ENCODE results near the gene SHMT2.
A peak's percentile ranks its signal among the peaks of the same experiment; 100 is the strongest.

The SHMT2 gene

DNA sequence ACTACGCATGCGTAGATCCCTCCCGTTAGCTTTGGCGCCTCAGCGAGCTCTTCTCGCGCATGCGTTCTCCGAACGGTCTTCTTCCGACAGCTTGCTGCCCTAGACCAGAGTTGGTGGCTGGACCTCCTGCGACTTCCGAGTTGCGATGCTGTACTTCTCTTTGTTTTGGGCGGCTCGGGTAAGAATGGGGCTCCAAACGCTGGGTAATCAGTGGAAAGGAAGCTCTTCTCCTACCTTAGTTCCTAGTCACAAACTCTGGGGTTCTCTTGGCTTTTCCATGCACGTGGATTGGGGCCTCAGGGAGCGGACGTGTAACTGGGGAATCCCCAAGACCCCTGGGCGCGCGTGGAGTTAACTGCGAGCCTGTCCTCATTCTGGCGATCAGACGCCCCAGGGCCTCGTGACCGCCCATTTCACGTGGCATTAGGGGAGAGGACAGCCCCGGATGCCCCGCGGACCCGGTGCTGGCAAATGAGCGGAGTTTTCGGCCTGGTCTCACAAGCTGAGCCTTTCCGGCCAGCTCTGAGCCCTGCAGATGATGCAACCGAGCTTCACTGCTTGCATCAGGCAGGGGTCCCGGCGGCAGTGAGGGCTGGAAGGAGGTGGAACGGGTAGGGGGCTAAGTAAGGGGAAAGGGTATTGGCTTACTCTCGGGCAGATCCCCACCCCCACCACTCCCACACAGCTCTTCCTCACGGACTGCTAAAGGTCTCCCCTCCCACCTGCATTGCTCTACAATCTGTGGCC, at the start of gene SHMT2:
Gene SHMT2 (plus strand): TSS at position 78 of the 747 bp plus-strand sequence. CDS start 68 bp downstream, at position 146.
- peak; percentile 96 for DNase-seq

DNA sequence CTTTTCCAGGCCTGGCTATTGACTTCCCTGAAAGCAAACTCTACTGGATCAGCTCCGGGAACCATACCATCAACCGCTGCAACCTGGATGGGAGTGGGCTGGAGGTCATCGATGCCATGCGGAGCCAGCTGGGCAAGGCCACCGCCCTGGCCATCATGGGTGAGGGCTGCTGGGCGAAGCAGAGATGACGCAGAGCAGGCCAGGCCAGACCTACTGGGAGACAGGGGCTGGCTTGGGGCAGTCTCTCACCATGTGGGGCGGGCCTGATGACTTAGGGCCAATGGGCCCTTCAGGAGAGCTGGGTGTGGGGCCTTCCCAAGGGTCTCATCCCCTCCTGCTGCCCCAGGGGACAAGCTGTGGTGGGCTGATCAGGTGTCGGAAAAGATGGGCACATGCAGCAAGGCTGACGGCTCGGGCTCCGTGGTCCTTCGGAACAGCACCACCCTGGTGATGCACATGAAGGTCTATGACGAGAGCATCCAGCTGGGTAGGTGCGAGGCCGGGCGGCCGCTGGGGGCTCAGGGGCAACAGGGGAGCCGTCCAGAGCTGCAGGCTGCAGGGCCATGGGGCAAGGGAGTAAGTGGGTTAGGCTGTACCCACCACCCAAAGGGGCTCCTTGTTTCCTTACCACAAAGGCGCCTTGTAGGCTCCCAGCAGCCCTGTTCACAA, 49.1 kb upstream of the SHMT2 start:
- DNase-seq: no peak

DNA sequence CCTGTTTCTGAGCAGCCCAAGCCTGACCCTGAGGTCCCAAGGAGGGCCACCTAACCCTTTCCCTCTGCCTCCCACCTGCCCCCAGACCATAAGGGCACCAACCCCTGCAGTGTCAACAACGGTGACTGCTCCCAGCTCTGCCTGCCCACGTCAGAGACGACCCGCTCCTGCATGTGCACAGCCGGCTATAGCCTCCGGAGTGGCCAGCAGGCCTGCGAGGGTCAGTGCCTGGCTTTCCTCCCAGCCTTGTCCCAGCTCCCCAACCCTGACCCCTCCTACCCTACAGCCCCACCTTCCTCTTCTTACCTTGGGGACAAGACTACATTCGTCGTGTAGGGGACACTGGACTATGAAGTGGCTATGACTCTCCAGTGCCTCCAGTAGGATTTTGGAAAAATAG, 48.4 kb upstream of the SHMT2 start:
- DNase-seq: no peak

DNA sequence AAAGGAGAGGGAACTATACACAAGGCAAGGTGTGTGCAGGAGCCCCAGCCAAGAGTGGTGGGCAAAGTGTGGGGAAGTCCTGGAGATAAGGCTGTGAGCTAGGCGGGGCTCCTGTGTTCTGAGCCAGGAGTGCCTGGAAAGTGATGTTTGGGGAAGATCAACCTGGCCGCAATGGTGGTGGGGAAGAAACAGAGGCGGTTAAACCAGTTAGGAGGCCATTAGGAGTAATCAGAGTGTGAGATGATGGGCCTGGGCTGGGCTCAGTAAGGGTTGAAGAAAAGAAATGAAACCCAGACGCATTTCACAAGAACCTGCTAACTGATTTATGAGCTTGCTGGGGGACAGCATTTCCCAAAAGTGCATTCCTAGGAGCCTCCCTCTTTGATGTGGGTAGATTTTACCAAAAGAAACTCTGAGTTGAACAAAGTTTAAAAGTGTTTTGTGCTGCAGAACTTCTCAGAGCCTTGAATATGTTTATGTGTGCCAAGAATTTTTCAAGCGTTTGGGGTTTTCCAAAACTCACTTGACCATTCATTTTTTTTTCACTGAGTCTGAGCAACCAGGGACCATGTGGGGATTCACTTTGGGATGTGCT, 47.9 kb upstream of the SHMT2 start:
- no peak for DNase-seq

DNA sequence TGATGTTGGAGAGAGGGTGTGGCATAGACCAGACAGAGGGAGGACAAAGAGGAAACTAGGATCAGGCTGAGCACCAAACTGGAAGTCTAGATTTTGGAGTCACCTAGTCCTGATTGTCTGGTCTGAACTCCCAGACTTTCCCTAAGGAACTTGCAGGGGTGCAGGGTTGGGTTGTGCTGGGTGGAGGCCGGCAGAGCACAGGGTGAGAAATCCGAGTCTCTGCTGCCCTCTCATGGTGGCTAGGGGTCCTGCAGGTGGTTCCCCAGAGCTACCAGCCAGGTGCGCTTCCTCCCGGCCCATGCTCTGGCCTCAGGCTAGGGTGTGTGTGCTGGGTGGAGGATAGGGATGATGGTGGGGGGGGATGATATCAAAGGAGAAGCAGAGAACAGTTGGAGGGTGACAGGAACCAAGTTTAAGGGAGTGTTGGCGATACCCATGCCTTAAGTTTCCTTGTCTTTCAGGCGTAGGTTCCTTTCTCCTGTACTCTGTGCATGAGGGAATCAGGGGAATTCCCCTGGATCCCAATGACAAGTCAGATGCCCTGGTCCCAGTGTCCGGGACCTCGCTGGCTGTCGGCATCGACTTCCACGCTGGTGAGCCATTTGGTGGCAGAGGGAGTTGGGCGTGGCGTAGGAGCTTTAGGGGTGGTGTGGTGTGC, 46.5 kb upstream of the SHMT2 start:
- peak; percentile 88 for DNase-seq

DNA sequence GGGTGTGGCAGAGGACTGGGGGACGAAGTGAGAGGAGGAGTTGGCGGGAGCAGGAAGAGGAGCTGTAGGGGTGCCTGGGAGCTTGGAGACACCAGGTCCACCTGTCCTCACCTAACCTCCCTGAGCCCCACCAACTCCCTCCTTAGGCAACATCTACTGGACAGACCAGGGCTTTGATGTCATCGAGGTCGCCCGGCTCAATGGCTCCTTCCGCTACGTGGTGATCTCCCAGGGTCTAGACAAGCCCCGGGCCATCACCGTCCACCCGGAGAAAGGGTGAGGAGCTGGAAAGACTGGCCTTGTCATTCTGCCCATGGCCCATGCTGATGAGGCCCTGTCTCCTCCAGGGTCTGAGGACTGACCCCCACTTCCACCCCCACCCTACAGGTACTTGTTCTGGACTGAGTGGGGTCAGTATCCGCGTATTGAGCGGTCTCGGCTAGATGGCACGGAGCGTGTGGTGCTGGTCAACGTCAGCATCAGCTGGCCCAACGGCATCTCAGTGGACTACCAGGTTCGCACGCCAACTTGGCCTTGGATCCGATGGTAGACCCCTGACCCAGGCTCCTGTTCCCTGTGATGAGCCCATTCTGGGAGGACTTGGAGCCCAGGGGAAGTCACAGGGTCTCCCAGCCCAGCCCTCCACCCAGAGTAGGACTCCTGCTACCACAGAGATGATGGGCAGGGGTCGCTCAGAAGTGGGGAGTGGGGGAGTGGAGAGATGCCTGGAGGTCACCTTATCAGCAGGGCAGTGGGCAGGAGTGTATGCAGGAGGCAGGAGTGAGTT, 45.4 kb upstream of the SHMT2 start:
- DNase-seq: no peak

DNA sequence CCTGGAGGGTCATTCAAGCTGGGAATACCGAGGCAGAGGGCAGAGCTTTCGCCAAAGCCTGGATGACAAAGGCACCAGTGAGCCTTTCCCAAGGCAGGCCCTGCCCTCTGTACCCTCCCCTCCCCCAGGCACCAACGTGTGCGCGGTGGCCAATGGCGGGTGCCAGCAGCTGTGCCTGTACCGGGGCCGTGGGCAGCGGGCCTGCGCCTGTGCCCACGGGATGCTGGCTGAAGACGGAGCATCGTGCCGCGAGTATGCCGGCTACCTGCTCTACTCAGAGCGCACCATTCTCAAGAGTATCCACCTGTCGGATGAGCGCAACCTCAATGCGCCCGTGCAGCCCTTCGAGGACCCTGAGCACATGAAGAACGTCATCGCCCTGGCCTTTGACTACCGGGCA, 44.1 kb upstream of the SHMT2 start:
- no peak for DNase-seq

DNA sequence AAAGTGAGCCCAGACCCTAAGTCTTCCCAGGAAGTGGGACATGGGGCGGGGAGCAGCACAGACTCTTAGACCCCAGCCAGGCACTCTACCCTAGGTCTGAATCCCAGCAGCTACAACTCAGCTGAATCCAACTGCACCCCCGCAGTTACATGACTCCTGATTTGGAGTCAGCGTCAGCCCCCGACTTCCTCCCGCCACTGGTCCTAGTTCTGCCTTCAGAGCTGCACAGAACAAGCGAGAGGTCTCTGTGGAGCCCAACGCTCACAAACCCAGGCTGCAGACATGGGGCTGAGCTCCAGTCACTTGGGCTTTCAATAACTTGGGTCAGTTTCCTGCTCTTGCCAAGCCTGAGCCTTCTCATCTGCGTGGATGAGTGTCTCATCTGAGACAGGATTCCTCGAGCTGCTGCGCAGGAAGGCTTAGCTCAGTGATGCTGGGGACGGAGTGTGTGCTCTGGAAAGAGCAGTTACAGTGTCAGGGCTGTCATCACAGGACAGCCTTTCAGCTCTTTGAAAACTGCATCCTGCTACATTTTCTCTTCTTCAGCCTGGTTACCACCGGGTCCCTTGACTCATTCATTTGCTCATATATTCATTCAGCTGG, 43.5 kb upstream of the SHMT2 start:
- no peak for DNase-seq

DNA sequence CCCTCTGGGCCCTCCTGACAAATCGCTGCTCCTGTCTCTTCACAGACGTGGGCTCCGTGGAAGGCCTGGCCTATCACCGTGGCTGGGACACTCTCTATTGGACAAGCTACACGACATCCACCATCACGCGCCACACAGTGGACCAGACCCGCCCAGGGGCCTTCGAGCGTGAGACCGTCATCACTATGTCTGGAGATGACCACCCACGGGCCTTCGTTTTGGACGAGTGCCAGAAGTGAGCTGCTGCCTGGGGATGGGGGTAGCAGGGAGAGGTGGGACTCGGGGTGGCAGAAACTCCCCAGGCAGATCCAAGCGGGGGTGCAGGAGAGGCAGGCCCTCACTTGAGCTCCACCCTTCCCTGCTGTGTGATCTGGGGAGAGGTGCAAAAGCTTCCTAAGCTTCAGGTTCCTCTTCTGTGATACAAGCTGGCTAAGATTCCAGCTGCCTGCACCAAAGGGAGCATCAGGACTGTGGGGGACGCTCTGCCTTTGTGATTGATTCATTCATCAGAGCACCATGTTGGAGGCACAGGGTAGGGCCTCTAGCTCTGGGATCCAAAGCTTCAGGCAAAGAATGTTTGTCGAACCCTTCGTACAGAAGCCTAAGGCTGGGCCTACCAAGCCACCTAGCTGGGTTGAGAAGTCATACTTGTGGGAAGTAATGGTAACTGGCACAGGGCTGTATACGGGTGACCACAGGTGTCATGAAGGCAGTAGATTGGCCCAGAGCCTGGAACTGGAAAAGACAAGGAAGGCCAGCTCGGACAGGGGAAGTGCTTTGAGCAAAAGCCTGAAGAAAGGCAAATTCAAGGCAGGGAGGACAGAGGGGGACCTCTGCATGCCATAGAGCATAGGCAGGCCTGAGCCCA, 42.1 kb upstream of the SHMT2 start:
- no peak for DNase-seq

DNA sequence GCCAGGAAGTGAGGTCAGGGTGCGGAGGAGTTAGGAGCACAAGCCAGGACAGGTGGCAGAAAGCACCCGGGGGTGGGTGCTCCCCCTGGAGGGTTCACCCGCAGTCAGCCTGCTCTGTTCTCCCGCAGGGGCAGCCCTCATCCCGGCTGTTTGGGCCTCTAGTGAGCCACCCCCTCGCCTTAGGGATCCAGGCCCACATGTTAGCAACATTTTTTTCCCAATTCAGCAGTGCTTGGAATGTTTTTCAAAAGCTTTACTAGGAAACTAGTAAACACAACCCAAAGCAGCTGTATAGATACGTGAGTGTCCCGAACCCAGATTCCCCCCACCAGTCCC, 41.5 kb upstream of the SHMT2 start:
- no peak for DNase-seq

DNA sequence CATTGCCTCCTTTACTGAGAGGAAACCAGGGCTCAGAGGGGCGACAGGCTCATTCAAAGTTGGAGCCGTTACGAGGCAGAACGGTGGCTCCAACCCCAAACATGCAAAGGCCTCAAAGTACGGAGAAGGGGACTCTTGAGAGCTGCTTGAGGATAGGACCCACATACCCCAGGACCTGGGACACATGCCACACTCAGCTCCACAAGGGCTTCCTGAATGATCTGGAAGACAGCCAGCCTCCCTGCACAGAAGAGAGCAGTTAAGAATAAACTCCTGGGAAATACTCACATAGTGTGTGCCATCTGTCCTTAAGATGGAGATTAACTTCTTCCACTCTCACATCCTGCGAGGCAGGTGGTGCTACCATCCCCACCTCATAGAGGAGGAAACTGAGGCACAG, 39.5 kb upstream of the SHMT2 start:
- no peak for DNase-seq

DNA sequence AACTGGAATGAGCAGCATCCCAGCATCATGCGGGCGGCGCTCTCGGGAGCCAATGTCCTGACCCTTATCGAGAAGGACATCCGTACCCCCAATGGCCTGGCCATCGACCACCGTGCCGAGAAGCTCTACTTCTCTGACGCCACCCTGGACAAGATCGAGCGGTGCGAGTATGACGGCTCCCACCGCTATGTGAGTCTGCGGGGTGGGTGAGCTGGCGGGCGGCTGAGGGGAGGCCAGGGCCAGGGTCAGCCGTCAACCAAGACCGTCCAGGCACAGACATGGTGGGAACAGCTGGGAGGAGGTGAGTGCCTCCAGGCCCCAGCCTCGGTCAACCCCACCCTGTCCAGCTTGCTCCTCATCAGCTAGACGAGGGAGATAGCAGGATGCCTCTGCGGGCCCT, 38.7 kb upstream of the SHMT2 start:
- no peak for DNase-seq

DNA sequence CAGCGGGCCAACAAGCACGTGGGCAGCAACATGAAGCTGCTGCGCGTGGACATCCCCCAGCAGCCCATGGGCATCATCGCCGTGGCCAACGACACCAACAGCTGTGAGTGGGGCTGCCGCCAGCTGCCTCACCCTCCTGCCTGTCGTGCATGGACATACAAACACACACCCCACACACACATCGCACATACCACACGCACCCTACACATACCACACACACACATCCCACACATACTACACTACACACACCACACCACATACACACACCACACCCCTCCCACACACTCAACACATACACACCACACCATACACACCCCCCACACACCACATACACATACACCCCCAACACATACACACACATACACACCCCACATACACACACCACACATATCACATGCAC, 38.1 kb upstream of the SHMT2 start:
- no peak for DNase-seq

DNA sequence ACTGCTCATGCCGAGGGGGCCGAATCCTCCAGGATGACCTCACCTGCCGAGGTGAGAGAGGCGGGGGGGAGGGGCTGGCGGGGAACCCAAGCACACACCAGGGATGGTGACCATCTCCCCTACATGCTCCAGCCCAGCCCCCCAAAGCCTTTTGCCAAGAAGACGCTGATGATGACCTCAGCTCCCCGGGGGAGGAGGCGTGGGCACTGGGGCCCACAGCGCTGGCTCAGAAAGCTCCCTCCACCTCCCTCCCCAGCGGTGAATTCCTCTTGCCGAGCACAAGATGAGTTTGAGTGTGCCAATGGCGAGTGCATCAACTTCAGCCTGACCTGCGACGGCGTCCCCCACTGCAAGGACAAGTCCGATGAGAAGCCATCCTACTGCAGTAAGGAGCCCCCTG, 36.6 kb upstream of the SHMT2 start:
- DNase-seq: no peak

DNA sequence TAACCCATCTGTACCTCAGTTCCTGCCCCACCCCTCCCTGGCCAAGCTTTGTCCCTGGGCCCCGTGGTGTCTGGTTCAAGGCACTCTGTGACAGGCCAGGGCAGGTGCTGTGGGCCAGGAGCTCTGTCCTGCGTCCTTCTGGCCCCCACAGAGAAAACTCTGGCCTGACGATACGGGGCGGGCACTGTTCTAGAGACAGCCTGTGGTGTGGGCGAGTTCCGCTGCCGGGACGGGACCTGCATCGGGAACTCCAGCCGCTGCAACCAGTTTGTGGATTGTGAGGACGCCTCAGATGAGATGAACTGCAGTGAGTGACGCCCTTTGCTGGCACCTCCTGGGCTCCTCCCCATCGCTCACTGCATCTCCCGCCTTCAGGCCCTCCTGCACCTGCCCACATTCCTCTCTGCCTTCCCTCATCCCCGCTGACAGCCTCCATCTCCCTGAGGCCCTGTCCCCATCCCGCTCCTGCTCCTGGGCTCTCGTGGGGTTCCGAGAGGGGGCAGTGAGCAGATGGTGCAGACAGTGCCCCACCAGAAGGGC, 35.7 kb upstream of the SHMT2 start:
- no peak for DNase-seq

DNA sequence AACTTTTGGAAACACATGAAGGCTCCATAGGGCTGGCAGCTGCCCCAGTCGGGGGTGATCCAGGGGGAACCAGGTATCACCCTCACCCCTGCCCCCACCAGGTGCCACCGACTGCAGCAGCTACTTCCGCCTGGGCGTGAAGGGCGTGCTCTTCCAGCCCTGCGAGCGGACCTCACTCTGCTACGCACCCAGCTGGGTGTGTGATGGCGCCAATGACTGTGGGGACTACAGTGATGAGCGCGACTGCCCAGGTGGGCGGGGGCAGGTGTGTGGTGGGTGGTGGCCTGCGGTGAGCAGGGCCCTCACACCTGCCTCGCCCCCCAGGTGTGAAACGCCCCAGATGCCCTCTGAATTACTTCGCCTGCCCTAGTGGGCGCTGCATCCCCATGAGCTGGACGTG, 35.3 kb upstream of the SHMT2 start:
- no peak for DNase-seq

DNA sequence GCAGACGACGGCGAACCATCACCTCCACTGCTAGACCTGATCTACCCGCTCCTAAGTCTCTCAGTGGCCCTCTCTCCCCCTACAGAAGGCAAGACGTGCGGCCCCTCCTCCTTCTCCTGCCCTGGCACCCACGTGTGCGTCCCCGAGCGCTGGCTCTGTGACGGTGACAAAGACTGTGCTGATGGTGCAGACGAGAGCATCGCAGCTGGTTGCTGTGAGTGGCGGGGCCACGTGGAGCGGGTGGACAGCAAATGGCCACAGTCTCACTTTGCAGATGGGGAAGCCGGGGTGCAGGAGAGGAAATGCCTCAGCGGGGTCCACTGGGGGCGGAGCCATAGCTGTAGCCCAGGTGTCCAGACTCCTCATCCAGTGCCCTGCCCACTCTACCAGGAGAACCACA, 34.3 kb upstream of the SHMT2 start:
- DNase-seq: no peak

DNA sequence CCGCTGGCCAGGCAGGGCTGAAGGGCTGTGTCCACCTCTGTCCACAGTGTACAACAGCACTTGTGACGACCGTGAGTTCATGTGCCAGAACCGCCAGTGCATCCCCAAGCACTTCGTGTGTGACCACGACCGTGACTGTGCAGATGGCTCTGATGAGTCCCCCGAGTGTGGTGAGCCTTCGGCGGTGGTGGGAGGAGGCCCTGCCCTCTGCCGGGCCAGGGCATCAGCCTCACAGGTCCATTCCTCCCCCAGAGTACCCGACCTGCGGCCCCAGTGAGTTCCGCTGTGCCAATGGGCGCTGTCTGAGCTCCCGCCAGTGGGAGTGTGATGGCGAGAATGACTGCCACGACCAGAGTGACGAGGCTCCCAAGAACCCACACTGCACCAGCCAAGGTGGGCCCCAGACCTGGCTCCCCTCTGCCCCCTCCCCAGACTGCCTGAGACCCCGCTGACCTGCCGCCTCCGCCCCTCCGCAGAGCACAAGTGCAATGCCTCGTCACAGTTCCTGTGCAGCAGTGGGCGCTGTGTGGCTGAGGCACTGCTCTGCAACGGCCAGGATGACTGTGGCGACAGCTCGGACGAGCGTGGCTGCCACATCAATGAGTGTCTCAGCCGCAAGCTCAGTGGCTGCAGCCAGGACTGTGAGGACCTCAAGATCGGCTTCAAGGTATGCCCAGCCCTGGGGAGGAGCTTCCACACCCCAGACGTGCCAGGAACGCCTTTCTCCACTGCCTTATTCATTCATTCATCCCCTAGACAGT, 33.7 kb upstream of the SHMT2 start:
- DNase-seq: no peak

DNA sequence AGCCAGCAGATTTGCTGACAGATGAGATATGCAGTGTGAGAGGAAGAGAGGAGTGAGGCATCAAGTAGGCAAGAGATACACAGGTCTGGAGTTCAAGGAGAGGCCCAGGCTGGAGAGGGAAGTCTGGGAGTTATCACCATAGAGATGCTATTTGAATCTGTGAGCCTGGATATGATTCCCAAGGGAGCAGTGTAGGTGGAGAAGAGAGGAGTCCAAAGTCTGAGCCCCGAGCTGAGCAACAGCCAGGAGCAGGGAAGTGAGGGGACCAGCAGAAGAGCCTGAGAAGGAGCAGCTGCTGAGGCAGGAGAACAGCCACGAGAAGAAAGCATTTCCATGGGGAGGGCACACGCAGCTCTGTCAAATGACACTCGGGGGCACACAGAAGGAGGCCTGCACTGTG, 33.1 kb upstream of the SHMT2 start:
- no peak for DNase-seq

DNA sequence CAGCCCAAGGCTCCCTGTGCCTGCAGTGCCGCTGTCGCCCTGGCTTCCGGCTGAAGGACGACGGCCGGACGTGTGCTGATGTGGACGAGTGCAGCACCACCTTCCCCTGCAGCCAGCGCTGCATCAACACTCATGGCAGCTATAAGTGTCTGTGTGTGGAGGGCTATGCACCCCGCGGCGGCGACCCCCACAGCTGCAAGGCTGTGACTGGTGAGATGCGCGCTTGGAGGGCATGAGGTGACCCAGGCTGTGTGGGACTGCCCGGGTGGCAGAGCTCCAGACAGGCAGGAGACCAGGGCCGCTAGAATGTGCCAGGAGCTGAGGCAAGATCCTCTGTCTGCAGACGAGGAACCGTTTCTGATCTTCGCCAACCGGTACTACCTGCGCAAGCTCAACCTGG, 32.6 kb upstream of the SHMT2 start:
- no peak for DNase-seq

DNA sequence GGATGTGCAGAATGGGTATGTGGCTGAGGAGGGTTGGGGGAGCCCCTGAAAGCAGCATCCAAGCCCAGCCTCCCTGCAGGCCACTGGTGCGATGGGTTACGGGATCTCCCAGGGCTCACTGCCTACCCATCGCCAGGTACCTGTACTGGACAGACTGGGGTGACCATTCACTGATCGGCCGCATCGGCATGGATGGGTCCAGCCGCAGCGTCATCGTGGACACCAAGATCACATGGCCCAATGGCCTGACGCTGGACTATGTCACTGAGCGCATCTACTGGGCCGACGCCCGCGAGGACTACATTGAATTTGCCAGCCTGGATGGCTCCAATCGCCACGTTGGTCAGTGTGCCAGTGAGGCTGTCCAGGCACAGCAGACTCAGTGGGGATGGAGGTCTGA, 31.2 kb upstream of the SHMT2 start:
- no peak for DNase-seq
